Ammon's horn (tissue), 1 donor: ENCODE measurements around the gene ACIN1.
"Not testable (repeated sequence)": the region's sequence is repeated elsewhere in the genome, so short reads cannot be mapped to it uniquely, and the experiment has no call there.

ENCODE experiments used
- DNase-seq: peaks from one replicate; pipeline ENCODE4 v3.0.0-alpha.2; 2016; ENCODE audit warnings: low spot score

Gene ACIN1

DNA sequence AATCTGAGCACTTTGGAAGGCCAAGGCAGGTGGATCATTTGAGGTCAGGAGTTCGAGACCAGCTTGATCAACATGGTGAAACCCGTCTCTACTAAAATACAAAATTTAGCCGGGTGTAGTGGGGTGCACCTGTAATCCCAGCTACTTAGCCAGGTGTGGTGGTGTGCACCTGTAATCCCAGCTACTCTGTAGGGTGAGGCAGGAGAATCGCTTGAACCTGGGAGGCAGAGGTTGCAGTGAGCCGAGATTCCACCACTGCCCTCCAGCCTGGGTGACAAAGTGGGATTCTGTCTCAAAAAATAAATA is 81.2 kb downstream of the ACIN1 start:
- DNase-seq = not testable (repeated sequence)

DNA sequence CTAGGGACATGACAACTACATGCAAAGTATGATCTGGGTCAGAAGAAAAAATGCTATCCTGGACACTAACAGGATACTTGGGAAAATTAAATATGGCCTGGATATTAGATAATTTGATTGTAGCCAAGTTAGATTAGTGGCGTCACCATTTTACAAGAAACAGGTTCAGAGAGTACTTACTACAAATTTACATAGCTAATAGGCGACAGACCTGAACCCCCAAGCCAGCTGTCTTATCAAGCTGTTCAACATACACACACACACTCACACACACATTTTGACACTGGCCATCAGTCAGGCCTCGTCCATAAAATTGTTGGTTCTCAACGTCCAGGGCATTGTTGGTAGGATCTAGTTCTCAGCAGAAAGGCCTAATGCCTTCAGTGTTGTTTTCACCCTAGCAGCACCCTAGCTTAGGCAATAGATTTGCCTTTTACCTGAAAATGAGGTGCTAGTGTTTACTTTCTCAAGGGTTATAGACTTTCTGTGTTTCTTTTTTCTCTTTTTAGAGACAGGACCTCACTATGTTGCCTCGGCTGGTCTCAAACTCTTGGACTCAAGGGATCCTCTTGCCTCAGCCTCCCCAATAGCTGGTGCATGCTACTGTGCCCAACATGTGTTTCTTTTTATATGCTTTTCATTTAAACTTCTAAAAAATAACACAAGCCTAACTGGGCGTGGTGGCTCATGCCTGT is 81.7 kb downstream of the ACIN1 start:
- no peak for DNase-seq

- peak; percentile 76 for DNase-seq
Observed at GRCh38 chr14:23009939-23010726, 84.8 kb downstream of the ACIN1 start, which contains the start of gene C14orf93. Gene C14orf93, minus strand, starts transcription at chr14:23010143. Its CDS starts 11,120 bp downstream, at chr14:22999023.

DNA sequence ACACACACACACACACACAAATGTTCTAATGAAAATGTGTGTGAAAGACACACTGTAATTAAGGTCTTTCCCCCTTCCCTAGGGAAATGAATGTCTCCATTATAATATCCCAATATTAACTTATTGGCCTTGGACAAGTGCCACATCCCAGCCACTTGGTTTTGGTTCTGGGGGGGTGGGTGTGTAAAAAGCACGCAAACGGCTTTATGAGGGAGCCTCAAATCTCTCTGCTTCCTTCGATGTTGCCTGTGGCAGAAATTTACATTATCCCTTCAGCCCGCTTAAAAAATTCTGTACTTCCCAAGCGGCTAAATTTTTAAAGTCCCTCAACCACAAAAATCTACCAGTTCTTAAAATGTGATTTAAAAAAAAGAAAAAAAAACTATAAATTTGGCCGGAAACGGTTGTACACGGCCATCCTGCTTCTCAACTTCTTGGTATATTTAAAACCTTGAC is 85.4 kb downstream of the ACIN1 start:
- no peak for DNase-seq

DNA sequence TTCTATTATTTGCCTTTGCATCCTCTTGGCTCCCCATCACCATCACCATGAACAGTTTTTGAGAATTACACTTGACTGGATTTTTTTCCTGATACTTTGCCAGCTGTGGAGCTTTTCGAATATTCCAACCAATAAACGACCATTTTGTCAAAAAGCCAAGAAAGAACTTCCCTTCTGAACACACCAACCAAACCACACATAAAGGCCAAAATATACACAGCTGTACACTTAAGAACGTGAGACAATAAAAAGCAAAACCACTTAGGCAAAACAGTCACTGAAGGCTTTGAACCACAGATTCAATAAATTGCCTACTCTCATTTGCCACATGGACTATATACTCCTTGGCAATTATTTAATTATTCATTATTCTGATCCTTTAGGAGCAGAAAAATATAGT is 86.1 kb downstream of the ACIN1 start:
- DNase-seq = no peak
